Stimulated activated memory B cell treated with anti-CD40 and anti-IgM and Interleukin-4, amounts not matched to agents 10 μg/mL and 1 μg/mL and 100 μg/mL, for 72 hours (primary cell): Measurements from ENCODE around the gene TENM3.

Source experiments
- ATAC-seq: fragments of 150-1000 bp; cut with Tn5 transposase; 2 replicates; pipeline ENCODE4 v1.10.0; 2021
- H3K27ac Mint-ChIP-seq: one replicate; pipeline ENCODE4 v1.8.0; 2022; ENCODE audit warnings: mild to moderate bottlenecking, mixed read lengths
- H3K27me3 Mint-ChIP-seq: one replicate; pipeline ENCODE4 v1.8.0; 2022; ENCODE audit warnings: mixed read lengths
- H3K36me3 Mint-ChIP-seq: one replicate; pipeline ENCODE4 v1.8.0; 2022; ENCODE audit warnings: mixed read lengths
- H3K4me1 Mint-ChIP-seq: one replicate; pipeline ENCODE4 v1.8.0; 2022; ENCODE audit warnings: mixed read lengths
- H3K4me3 Mint-ChIP-seq: one replicate; pipeline ENCODE4 v1.8.0; 2022; ENCODE audit warnings: mild to moderate bottlenecking, moderate library complexity, mixed read lengths
- H3K9me3 Mint-ChIP-seq: one replicate; pipeline ENCODE4 v1.8.0; 2022; ENCODE audit warnings: mixed read lengths

TENM3 gene

GRCh38 chr4:182257503-182257902, 14.3 kb downstream of the TENM3 start:
- Mint-ChIP-seq H3K27me3 (no peaks in the 10 kb centered on the region), H3K27ac (no peak overlapping the region), H3K9me3 (peaks cover 6% of the 10 kb centered on the region), H3K4me1 (no peaks in the 10 kb centered on the region), H3K36me3 (no peaks in the 10 kb centered on the region), H3K4me3 (no peak overlapping the region)
- no peak for ATAC-seq

GRCh38 chr4:182258441-182259000, 15.3 kb downstream of the TENM3 start:
- no peaks in the 10 kb centered on the region for H3K4me1 Mint-ChIP-seq
- no peak for ATAC-seq

GRCh38 chr4:182261651-182262223, 18.5 kb downstream of the TENM3 start:
- no peaks in the 10 kb centered on the region for H3K36me3 Mint-ChIP-seq
- no peak for ATAC-seq

More at GRCh38 chr4:182258441-182259000, 15.3 kb downstream of the TENM3 start:
- Mint-ChIP-seq H3K9me3 (peaks cover 6% of the 10 kb centered on the region), H3K27ac (no peak overlapping the region), H3K36me3 (no peaks in the 10 kb centered on the region), H3K4me3 (no peak overlapping the region), H3K27me3 (no peaks in the 10 kb centered on the region)

GRCh38 chr4:182263562-182263961, 20.4 kb downstream of the TENM3 start:
- Mint-ChIP-seq H3K4me1 (no peaks in the 10 kb centered on the region), H3K9me3 (peaks cover 3% of the 10 kb centered on the region), H3K27ac (no peak overlapping the region), H3K27me3 (no peaks in the 10 kb centered on the region), H3K36me3 (no peaks in the 10 kb centered on the region), H3K4me3 (no peak overlapping the region)
- no peak for ATAC-seq

More at GRCh38 chr4:182261651-182262223, 18.5 kb downstream of the TENM3 start:
- no peak overlapping the region for H3K4me3 Mint-ChIP-seq
- peaks cover 6% of the 10 kb centered on the region for H3K9me3 Mint-ChIP-seq
- no peak overlapping the region for H3K27ac Mint-ChIP-seq
- no peaks in the 10 kb centered on the region for H3K4me1 Mint-ChIP-seq
- H3K27me3 Mint-ChIP-seq: no peaks in the 10 kb centered on the region

GRCh38 chr4:182264139-182264752, 21.0 kb downstream of the TENM3 start:
- Mint-ChIP-seq H3K36me3 (no peaks in the 10 kb centered on the region), H3K27me3 (no peaks in the 10 kb centered on the region), H3K9me3 (peaks cover 5% of the 10 kb centered on the region), H3K4me1 (no peaks in the 10 kb centered on the region), H3K27ac (no peak overlapping the region), H3K4me3 (no peak overlapping the region)
- no peak for ATAC-seq

- H3K4me3 Mint-ChIP-seq: no peak overlapping the region
- H3K9me3 Mint-ChIP-seq: peaks cover 3% of the 10 kb centered on the region
- H3K27me3 Mint-ChIP-seq: no peaks in the 10 kb centered on the region
- H3K36me3 Mint-ChIP-seq: no peaks in the 10 kb centered on the region
- no peaks in the 10 kb centered on the region for H3K4me1 Mint-ChIP-seq
- no peak overlapping the region for H3K27ac Mint-ChIP-seq
- ATAC-seq: no peak
Measured at GRCh38 chr4:182265881-182266280, 22.7 kb downstream of the TENM3 start.

- H3K4me1 Mint-ChIP-seq: no peaks in the 10 kb centered on the region
- no peak overlapping the region for H3K4me3 Mint-ChIP-seq
- H3K27me3 Mint-ChIP-seq: no peaks in the 10 kb centered on the region
- H3K36me3 Mint-ChIP-seq: no peaks in the 10 kb centered on the region
- no peak for ATAC-seq
- H3K9me3 Mint-ChIP-seq: peaks cover 3% of the 10 kb centered on the region
- no peak overlapping the region for H3K27ac Mint-ChIP-seq
Measured at GRCh38 chr4:182267048-182267447, 23.8 kb downstream of the TENM3 start.

GRCh38 chr4:182268966-182269365, 25.8 kb downstream of the TENM3 start:
- no peak overlapping the region for H3K4me3 Mint-ChIP-seq
- no peaks in the 10 kb centered on the region for H3K27me3 Mint-ChIP-seq
- H3K36me3 Mint-ChIP-seq: no peaks in the 10 kb centered on the region
- no peak for ATAC-seq
- H3K9me3 Mint-ChIP-seq: peaks cover 3% of the 10 kb centered on the region
- no peaks in the 10 kb centered on the region for H3K4me1 Mint-ChIP-seq
- H3K27ac Mint-ChIP-seq: no peak overlapping the region

GRCh38 chr4:182271731-182272130, 28.5 kb downstream of the TENM3 start:
- no peaks in the 10 kb centered on the region for H3K36me3 Mint-ChIP-seq
- no peak overlapping the region for H3K4me3 Mint-ChIP-seq
- H3K27ac Mint-ChIP-seq: no peak overlapping the region
- no peaks in the 10 kb centered on the region for H3K4me1 Mint-ChIP-seq
- no peaks in the 10 kb centered on the region for H3K27me3 Mint-ChIP-seq
- ATAC-seq: no peak
- H3K9me3 Mint-ChIP-seq: peaks cover 3% of the 10 kb centered on the region

GRCh38 chr4:182272151-182272550, 28.9 kb downstream of the TENM3 start:
- Mint-ChIP-seq H3K4me3 (no peak overlapping the region), H3K36me3 (no peaks in the 10 kb centered on the region), H3K9me3 (peaks cover 3% of the 10 kb centered on the region), H3K27ac (no peak overlapping the region), H3K4me1 (no peaks in the 10 kb centered on the region), H3K27me3 (no peaks in the 10 kb centered on the region)
- ATAC-seq: no peak

GRCh38 chr4:182273191-182273935, 30.2 kb downstream of the TENM3 start:
- ATAC-seq: no peak
- H3K9me3 Mint-ChIP-seq: peaks cover 3% of the 10 kb centered on the region
- no peak overlapping the region for H3K4me3 Mint-ChIP-seq
- H3K27me3 Mint-ChIP-seq: no peaks in the 10 kb centered on the region
- H3K36me3 Mint-ChIP-seq: no peaks in the 10 kb centered on the region
- H3K27ac Mint-ChIP-seq: no peak overlapping the region
- H3K4me1 Mint-ChIP-seq: no peaks in the 10 kb centered on the region

- Mint-ChIP-seq H3K9me3 (no peaks in the 10 kb centered on the region), H3K27ac (no peak overlapping the region)
- no peak for ATAC-seq
Measured at GRCh38 chr4:182276210-182277109, 33.3 kb downstream of the TENM3 start.

GRCh38 chr4:182277377-182277776, 34.2 kb downstream of the TENM3 start:
- Mint-ChIP-seq H3K4me1 (no peaks in the 10 kb centered on the region), H3K4me3 (no peak overlapping the region), H3K27ac (no peak overlapping the region), H3K9me3 (no peaks in the 10 kb centered on the region), H3K27me3 (no peaks in the 10 kb centered on the region), H3K36me3 (no peaks in the 10 kb centered on the region)
- ATAC-seq: no peak

More at GRCh38 chr4:182276210-182277109, 33.3 kb downstream of the TENM3 start:
- no peaks in the 10 kb centered on the region for H3K36me3 Mint-ChIP-seq
- H3K4me1 Mint-ChIP-seq: no peaks in the 10 kb centered on the region
- no peak overlapping the region for H3K4me3 Mint-ChIP-seq
- H3K27me3 Mint-ChIP-seq: no peaks in the 10 kb centered on the region

GRCh38 chr4:182278729-182279128, 35.5 kb downstream of the TENM3 start:
- Mint-ChIP-seq H3K9me3 (no peaks in the 10 kb centered on the region), H3K36me3 (no peaks in the 10 kb centered on the region), H3K4me3 (no peak overlapping the region), H3K4me1 (no peaks in the 10 kb centered on the region), H3K27me3 (no peaks in the 10 kb centered on the region), H3K27ac (no peak overlapping the region)
- ATAC-seq: no peak
